ENCODE data around the gene SNTG2.

- no peak for TF ChIP-seq POLR2A (IDR thresholded peaks at IDR 0.05)
- no peak for TF ChIP-seq CTCF (IDR thresholded peaks at IDR 0.05 in 8 of 11, conservative IDR thresholded peaks at IDR 0.05 in 3 of 11)
- no peak for TF ChIP-seq POLR2AphosphoS5 (IDR thresholded peaks at IDR 0.05)
These were observed 137.7 kb downstream of the SNTG2 start for GRCh38 chr2:1088192-1088860.

Data from spleen (tissue), 7 donors.